Stimulated activated CD8-positive, alpha-beta memory T cell treated with anti-CD3 and anti-CD28 coated beads, Interleukin-15, amount 100 ng/mL, for 24 hours (primary cell): ENCODE measurements around the gene JSRP1.

Source experiments
- DNase-seq: peaks from one replicate; pipeline ENCODE4 v3.0.0-alpha.2; 2020; ENCODE audit warnings: low read depth

Gene JSRP1

DNA sequence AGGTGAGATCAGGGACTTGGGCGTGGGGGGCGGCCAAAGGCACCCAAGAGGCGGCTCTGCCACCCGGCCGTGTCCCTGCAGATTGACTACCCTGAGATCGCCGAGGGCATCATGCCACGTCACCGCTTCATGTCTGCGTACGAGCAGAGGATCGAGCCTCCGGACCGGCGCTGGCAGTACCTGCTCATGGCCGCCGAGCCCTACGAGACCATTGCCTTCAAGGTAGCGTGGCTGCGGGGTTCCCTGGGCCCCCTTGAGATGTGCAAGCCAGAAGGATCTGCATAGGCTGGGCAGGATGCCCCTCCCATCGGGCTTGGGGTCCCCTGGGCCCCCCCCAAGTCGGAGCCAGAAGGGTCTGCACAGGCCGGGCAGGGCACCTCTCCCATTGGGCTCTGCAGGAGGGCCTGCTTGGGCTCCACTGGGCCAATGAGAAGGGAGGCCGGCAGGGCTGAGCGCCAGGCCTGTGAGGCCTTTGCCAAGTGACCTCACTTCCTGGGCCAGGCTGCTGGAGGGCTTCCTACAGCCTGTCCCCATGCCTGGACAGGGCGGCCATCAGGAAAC lies 9.3 kb downstream of the JSRP1 start:
- no peak for DNase-seq

DNA sequence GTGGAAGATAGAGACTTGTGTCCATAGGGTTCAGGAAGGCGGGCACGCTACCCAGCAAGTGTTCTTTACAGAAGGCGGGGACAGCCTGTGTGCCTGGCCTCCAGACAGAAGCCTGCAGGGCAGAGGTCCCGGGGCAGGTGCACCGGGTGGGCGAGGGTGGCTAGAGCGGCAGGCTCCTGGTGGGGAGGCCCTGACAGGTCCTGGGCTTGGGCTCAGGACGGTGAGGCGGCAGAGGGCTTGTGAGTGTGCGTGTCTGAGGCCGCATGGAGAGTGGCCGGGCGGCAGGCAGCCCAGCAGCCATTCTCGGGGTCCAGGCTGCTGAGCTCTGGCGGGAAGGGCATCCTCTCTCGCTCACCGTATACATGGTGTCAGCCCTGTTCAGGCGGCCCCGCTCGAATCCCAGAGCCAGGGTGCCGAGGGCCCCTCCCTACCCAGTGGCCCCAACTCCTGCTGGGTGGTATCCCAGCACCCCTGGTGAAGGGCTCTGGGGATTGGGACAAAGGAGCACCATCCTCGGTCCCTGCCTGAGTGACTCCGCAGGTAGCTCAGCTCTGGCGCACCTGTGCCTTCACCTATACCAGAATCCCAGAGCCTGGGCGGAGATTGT lies 10.1 kb downstream of the JSRP1 start:
- no peak for DNase-seq

DNA sequence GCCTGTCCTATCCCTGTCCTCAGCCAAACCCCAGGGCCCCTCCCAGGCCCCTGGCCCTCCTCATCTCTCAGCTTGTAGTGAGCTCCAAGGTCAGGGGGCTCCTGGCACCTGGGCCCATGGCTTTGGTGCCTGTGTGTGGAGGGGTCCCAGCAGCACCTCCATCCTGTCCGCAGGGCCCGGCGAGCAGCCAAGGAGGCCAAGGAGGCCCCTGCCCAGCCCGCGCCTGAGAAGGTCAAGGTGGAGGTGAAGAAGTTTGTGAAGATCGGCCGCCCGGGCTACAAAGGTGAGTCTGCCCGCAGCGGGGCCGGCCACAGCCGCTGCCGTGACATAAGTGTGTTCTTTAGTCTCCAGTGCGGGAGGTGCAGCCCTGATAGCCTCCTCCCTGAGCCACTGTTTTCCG lies 10.9 kb downstream of the JSRP1 start:
- no peak for DNase-seq

DNA sequence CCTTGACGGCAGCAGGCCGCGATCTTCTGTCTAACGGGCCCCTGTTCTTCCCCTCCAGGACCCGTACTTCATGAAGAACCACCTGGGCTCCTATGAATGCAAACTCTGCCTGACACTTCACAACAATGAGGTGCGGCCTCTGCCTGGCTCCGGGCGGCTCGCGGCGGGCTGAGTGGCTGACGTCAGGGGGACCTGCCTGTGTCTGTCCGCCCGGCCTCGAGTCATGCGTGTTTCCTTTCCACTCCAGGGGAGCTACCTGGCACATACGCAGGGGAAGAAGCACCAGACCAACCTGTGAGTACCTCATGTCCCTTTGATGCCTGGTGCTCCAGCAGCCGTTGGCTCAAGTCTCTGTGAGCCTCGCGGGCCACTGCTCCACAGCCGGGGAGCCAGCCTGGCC lies 11.7 kb downstream of the JSRP1 start:
- no peak for DNase-seq

GRCh38 chr19:2244125-2244411 lies 12.1 kb downstream of the JSRP1 start:
- no peak for DNase-seq

DNA sequence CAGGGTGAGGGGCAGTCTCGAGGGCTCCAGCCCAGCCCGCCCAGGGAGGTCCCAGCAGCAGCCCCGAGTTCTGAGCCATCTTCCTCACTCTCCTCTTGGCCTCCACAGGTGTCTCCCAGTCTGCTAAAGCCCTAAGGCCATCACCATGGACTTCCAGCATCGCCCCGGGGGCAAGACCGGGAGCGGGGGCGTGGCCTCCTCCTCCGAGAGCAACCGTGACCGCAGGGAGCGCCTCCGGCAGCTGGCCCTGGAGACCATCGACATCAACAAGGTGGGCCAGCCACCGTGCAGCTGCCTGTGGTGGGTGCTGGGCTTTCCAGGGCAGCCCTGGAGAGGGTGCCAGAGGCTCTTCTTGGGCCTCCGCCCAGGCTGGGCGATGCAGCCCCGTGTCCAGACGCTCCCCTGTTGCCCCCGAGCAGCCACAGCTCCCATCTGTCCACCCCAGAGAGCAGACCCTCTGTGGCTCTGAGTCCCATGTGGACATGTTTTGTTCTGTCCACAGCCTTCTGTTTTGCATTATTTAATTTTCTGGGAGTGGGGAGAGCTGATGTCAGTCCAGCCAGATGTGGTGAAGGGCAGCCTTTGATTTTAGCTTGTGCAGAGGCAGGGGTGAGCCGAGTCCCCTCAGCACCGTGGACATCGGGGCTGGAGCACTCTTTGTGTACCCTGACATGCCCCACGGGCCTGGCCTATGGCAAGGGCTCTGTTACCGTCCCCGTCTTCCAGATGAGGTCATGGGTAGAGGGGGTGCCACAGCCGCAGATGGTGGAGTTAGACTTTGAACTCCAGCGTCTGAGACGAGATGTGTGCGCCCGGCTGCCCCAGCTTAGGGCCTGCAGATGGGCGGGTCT lies 12.7 kb downstream of the JSRP1 start:
- no peak for DNase-seq

DNA sequence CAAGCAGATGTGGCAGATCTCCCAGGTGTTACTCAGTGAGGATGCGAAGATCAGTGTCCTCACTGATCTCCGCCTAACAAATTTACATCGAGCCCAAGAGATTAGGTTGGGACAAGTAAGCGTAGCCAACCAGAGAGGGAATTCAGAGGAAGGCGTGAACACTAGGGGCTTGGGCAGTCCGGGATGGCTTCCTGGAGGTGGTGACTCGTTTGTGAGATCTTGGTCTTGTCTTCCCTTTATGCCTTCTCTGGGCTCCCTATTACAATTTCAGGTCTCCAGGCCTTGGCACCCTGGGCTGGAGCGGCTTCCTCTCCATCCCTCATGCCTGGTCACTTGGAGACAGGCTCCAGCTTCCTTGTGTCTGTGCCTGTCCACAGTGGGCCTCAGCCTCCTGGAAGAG lies 13.4 kb downstream of the JSRP1 start:
- no peak for DNase-seq

DNA sequence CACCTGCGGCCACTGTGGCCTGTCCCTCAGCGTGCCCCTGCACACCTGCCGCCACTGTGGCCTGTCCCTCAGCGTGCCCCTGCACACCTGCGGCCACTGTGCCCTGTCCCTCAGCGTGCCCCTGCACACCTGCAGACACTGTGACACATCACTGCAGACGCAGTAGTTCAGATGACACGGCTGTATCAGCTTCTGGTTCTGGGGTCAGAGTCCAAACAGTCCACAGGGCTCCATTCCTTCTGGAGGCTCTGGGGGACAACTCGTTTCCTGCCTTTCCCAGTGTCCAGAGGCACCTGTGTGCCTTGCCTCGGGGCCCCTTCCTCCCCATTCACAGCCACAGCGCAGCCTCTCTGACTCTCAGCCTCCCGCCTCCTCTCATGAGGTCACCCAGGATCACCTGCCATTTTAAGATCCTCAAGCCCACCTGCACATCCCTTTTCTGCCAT lies 14.1 kb downstream of the JSRP1 start:
- no peak for DNase-seq

GRCh38 chr19:2240881-2241760 lies 15.1 kb downstream of the JSRP1 start:
- DNase-seq, result no peak

DNA sequence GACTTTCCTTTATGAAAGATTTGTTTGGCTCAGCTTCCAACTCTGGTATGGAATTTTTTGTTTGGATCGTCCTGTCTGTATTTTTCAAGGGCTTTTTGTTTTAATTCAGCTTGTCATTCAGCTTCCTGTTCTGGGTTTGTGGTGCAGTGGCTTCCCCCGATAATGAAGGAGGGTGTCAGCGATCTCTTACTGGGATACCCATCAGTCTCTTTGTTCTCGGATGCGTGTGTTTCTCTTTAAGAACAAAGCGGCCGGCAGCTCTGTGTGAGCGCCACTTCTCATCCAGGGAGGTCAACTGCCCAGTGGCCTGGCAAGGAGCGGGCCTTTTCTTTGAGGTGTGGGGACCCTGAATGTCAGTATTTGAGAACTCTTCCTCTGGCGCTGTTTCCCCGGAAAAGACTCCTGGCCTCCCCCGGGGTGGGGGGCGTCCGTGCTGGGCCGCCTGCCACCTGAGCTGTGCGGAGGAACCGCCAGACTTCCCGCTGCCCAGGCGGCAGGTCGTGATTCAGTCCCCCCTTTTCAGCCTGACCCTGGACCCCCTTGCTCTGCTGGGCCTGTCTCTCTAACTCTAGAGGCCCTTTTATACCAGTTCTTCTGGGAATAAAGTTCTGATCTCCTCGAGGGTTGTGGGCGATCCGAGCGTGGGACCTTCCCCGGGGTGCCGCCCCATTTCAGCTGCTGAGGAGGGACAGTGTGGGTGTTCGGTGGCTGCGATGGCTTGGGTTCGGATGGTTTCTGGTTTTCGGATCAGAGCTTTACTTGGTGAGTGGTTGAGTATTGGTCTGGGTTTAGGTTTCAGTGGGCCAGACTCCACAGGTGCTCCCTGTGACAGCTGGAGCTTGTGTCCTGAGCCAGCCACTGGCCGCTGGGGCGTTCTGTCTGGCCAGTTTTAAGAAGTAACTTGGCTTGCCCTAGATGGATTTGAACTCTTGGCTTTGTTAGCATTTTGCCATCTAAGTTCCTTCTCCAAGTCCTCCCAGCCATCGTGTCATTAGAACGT lies 16.1 kb downstream of the JSRP1 start:
- DNase-seq, result no peak

DNA sequence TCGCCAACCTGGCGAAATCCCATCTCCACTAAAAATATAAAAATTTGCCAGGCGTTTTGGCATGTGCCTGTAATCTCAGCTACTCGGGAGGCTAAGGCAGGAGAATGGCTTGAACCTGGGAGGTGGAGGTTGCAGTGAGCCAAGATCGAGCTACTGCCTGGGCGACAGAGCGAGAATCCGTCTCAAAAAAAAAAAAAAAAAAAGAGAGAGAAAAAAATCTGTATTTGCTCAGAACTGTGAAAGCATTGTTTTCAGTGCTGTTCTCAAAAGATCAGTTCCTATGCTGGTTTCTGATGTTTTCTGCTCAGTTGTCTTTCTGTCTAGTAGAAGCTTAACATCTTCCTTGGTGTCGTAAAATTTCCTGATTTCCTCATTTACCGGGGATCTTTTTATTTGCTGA lies 17.0 kb downstream of the JSRP1 start:
- no peak for DNase-seq

- DNase-seq, result no peak
Measured at GRCh38 chr19:2237869-2238153, 18.4 kb downstream of the JSRP1 start.

DNA sequence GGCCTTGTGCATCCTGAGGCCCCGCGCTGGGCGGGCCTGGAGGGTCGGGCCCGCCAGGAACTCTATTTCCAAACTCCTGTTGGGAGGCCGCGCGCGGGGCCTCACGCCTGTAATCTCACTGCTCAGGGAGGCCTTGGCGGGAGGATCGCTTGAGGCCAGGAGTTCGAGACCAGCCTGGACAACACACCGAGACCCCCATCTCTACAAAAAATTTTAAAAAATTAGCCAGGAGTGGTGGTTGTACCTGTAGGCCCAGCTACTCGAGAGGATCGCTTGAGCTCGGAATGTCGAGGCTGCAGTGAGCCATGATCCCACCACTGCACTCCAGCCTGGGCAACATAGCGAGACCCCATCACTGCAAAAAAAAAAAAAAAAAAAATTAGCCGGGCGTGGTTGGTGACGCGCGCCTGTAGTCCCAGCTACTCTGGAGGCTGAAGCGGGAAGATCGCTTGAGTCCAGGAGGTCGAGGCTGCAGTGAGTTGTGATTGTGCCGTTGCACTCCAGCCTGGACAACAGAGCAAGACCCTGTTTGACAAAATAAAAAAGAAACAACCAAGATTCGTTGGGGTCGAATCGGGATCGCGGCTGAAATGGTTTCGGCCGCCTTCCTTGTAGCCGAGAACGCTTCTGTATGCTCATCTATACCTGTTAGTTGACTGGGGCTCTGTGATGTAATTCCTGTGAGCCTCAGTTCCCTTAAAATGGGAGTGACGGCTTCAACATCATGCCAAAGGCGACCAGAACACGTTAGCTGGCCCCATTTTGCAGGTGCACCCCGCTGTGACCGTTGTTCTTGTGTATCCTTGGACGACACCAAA lies 19.0 kb downstream of the JSRP1 start:
- no peak for DNase-seq

DNA sequence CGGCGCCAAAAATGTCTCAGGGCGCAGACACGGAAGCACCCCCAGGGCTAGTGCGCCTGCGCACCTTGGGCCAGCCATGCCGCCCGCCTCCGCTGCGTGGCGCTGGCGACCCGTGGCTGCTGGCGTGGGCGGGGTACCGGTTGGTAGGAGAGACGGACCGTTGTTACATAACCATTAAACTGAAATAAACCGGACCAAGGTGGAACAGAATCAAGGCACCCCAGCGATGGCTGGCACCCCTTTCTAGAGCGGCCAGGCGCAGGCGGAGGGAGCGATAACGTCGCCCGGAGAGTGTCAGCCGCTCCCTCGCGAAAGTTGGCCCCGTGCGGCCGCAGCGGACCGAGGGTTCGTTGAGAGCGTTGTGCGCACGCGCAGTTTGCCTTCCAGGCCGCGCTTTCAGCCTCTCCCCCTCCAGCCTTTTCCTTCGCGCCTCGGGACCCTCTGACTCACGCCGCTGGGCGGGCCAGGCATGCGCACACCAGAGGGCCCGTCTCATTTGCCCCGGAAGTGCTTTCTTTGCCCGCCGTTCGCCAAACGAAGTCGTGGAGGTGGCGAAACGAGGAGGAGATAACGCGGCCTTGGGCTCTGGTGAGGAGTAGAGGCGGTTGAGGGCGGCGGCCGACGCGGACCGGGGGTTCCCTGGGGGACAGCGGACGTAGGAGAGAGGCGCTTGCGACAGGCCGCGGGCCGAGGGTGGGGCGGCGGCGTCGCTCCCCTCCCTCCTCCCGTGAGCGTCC lies 19.7 kb downstream of the JSRP1 start, which contains the start of the genes PLEKHJ1 and SF3A2:
TSS of gene PLEKHJ1 (minus strand) at position 16 of the 737 bp plus-strand sequence. CDS start 81 bp downstream, outside the sequence.
TSS of gene SF3A2 (plus strand) at position 511 of the 737 bp plus-strand sequence. CDS start 6,595 bp downstream, outside the sequence.
- DNase-seq, result peak; percentile 98

DNA sequence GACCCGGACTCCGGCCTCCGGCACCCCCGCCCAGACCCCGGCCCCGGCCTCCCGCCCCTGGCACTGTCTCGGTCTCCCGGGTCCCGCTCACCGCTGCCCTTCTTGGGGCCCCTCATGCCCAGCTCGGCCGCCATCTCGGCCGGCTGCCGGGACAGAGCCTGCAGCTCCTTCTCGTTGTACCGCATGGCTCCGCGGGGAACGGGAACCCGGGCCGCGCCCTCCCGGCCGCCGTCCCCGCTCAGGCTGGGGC lies 20.2 kb downstream of the JSRP1 start:
- no peak for DNase-seq

DNA sequence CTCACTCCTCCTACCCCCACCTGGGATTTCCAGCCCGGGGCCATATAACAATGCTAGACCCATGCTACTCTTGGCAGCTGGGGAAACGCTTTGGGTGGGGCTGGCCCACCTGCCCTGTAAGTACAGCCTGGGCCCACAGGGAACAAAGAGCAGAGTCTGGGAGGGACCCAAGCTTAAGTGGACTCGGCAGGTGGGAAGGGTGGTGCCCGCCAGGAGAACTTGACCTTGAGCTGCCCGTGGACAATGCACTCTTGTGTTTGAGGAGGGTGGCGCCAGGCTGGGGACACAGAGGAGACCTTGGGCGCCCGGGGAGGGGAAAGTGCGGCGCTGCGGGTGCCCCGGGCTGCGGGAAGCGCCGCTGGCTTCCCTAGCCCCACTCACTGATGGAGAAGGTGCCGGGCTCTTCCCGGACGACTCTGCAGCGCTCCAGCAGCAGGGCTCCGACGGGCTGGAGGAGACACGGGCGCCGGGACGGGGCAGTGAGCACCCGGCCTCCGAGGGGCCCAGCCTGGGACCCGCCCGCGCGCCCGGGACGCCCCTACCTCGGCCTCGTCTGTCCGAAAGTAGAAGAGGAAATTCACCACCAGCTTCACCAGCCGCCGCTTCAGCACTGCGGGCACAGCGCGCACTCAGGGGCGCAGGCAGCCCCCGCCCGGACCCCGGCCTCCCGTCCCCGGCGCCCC lies 20.7 kb downstream of the JSRP1 start:
- no peak for DNase-seq

- no peak for DNase-seq
Measured at GRCh38 chr19:2234996-2235380, 21.2 kb downstream of the JSRP1 start.

DNA sequence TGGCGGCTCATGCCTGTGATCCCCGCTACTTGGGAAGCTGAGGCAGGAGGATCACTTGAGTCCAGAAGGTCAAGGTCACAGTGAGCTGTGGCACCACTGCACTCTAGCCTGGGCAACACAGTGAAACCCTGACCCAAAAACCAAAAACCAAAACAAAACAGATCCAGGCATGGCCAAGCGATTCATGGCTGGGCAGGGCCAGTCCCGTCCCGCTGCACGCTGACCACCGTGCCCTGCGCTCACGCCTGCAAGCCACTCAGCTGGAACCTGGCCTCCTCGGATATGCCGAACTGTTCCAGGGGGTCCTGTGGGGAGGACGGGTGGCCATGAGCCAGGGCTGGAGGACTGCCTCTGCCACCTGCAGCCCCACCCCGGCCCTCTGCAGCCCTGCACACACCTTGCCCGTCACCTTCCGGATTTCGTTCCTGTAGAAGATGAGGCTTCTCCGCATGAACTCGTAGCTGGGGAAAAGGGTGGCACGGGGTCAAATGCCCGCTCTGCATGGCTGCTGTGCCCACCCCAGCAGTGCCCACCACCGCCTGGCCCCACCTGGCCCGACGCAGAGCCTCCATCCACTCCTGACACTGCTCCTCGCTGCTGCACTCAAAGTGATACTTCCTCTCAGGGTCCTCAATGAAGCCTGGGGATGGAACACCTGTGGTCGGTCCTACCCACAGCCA lies 22.5 kb downstream of the JSRP1 start:
- DNase-seq, result no peak
